ENCODE measurements around the gene CXCL5. TPM values are rescaled to one million over a fixed set of nuclear protein-coding genes. Genes with fewer than 3 reads are reported as not detected.

The CXCL5 gene
- total and polyA plus RNA-seq, 10 of the 15 experiments (the other 5 are each of a cell fraction or from before 2014, with no cell fraction given), result not detected

GRCh38 chr4:74021601-74022000 lies 23.1 kb upstream of the CXCL5 start:
- FAIRE-seq, result no peak
- H3K4me3 ChIP-seq, result no peak overlapping the region
- CTCF ChIA-PET, result interaction anchor here (0.6 kb wide), 1 partner anchor 27 kb away, joined by 3 read pairs; no protein-coding TSS in a partner anchor
- TF ChIP-seq SREBF2 (IDR thresholded peaks at IDR 0.05; ENCODE audit: low read length) (no peak), TCF7 (IDR thresholded peaks at IDR 0.05; ENCODE audit: borderline replicate concordance) (no peak), TCF12 (IDR thresholded peaks at IDR 0.05; ENCODE audit: low read depth, low read length) (no peak), ZBED1 (IDR thresholded peaks at IDR 0.05; ENCODE audit: borderline replicate concordance) (no peak), CBX5 (IDR thresholded peaks at IDR 0.05; ENCODE audit: low read depth) (no peak), CBX3 (IDR thresholded peaks at IDR 0.05; ENCODE audit: borderline replicate concordance, low read depth) (no peak), ZNF207 (IDR thresholded peaks at IDR 0.05; ENCODE audit: borderline replicate concordance) (no peak), MYB (IDR thresholded peaks at IDR 0.05; ENCODE audit: borderline replicate concordance, low read depth, low read length) (no peak)
- TF ChIP-seq, protein P1, sequence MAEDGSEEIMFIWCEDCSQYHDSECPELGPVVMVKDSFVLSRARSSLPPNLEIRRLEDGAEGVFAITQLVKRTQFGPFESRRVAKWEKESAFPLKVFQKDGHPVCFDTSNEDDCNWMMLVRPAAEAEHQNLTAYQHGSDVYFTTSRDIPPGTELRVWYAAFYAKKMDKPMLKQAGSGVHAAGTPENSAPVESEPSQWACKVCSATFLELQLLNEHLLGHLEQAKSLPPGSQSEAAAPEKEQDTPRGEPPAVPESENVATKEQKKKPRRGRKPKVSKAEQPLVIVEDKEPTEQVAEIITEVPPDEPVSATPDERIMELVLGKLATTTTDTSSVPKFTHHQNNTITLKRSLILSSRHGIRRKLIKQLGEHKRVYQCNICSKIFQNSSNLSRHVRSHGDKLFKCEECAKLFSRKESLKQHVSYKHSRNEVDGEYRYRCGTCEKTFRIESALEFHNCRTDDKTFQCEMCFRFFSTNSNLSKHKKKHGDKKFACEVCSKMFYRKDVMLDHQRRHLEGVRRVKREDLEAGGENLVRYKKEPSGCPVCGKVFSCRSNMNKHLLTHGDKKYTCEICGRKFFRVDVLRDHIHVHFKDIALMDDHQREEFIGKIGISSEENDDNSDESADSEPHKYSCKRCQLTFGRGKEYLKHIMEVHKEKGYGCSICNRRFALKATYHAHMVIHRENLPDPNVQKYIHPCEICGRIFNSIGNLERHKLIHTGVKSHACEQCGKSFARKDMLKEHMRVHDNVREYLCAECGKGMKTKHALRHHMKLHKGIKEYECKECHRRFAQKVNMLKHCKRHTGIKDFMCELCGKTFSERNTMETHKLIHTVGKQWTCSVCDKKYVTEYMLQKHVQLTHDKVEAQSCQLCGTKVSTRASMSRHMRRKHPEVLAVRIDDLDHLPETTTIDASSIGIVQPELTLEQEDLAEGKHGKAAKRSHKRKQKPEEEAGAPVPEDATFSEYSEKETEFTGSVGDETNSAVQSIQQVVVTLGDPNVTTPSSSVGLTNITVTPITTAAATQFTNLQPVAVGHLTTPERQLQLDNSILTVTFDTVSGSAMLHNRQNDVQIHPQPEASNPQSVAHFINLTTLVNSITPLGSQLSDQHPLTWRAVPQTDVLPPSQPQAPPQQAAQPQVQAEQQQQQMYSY (CRISPR knock-in tag; IDR thresholded peaks at IDR 0.05), result no peak
- TF ChIP-seq, protein P2, sequence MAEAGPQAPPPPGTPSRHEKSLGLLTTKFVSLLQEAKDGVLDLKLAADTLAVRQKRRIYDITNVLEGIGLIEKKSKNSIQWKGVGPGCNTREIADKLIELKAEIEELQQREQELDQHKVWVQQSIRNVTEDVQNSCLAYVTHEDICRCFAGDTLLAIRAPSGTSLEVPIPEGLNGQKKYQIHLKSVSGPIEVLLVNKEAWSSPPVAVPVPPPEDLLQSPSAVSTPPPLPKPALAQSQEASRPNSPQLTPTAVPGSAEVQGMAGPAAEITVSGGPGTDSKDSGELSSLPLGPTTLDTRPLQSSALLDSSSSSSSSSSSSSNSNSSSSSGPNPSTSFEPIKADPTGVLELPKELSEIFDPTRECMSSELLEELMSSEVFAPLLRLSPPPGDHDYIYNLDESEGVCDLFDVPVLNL (IDR thresholded peaks at IDR 0.05; ENCODE audit: low read depth, low read length), result no peak
- TF ChIP-seq, protein P3, sequence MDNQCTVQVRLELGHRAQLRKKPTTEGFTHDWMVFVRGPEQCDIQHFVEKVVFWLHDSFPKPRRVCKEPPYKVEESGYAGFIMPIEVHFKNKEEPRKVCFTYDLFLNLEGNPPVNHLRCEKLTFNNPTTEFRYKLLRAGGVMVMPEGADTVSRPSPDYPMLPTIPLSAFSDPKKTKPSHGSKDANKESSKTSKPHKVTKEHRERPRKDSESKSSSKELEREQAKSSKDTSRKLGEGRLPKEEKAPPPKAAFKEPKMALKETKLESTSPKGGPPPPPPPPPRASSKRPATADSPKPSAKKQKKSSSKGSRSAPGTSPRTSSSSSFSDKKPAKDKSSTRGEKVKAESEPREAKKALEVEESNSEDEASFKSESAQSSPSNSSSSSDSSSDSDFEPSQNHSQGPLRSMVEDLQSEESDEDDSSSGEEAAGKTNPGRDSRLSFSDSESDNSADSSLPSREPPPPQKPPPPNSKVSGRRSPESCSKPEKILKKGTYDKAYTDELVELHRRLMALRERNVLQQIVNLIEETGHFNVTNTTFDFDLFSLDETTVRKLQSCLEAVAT (IDR thresholded peaks at IDR 0.05), result no peak
- TF ChIP-seq, protein P4, sequence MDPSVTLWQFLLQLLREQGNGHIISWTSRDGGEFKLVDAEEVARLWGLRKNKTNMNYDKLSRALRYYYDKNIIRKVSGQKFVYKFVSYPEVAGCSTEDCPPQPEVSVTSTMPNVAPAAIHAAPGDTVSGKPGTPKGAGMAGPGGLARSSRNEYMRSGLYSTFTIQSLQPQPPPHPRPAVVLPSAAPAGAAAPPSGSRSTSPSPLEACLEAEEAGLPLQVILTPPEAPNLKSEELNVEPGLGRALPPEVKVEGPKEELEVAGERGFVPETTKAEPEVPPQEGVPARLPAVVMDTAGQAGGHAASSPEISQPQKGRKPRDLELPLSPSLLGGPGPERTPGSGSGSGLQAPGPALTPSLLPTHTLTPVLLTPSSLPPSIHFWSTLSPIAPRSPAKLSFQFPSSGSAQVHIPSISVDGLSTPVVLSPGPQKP (IDR thresholded peaks at IDR 0.05; ENCODE audit: low read depth, low read length), result no peak
- TF ChIP-seq, protein P5, sequence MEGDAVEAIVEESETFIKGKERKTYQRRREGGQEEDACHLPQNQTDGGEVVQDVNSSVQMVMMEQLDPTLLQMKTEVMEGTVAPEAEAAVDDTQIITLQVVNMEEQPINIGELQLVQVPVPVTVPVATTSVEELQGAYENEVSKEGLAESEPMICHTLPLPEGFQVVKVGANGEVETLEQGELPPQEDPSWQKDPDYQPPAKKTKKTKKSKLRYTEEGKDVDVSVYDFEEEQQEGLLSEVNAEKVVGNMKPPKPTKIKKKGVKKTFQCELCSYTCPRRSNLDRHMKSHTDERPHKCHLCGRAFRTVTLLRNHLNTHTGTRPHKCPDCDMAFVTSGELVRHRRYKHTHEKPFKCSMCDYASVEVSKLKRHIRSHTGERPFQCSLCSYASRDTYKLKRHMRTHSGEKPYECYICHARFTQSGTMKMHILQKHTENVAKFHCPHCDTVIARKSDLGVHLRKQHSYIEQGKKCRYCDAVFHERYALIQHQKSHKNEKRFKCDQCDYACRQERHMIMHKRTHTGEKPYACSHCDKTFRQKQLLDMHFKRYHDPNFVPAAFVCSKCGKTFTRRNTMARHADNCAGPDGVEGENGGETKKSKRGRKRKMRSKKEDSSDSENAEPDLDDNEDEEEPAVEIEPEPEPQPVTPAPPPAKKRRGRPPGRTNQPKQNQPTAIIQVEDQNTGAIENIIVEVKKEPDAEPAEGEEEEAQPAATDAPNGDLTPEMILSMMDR (IDR thresholded peaks at IDR 0.05 in 2 of 3, conservative IDR thresholded peaks at IDR 0.05 in 1 of 3; ENCODE audit: control insufficient read depth in 2 of 3, extremely low read depth in 1 of 3, insufficient read depth in 1 of 3, low read depth in 3 of 3, low read length in 3 of 3), result no peak
- no TSS peak for BruUV-seq (replicated peaks)
- H2AFZ ChIP-seq (ENCODE audit: control insufficient read depth, low read depth, low read length), result no peak overlapping the region
- POLR2A ChIA-PET, result no interaction called here
- H3K27ac ChIP-seq (ENCODE audit: control insufficient read depth, insufficient read depth), result no peak overlapping the region
- H3K9me3 ChIP-seq (replicated peaks; ENCODE audit: control insufficient read depth, insufficient read depth, low read length), result no peaks in the 10 kb centered on the region
- in situ Hi-C loops (cut with MboI), result no loop called here
- ATAC-seq, result no peak
- H4K20me1 ChIP-seq (ENCODE audit: control insufficient read depth, insufficient read depth), result no peaks in the 10 kb centered on the region
- no peaks in the 10 kb centered on the region for H3K79me2 ChIP-seq (ENCODE audit: control insufficient read depth, insufficient read depth, low read length)
- RAD21 ChIA-PET (ENCODE audit: unreplicated experiment), result no interaction called here
- H3K36me3 ChIP-seq (ENCODE audit: control insufficient read depth in 2 of 2, insufficient read depth in 2 of 2, low read length in 1 of 2), result no peaks in the 10 kb centered on the region
- no peak for DNase-seq (ENCODE audit: low read depth, low spot score)
- no peaks in the 10 kb centered on the region for H3K27me3 ChIP-seq (replicated peaks in 1 of 2; ENCODE audit: control insufficient read depth in 2 of 2, insufficient read depth in 2 of 2, low read length in 1 of 2)
- SMC1A ChIA-PET (ENCODE audit: uncharacterized antibody, unreplicated experiment), result no interaction called here
- intact Hi-C loops (cut with micrococcal nuclease; ENCODE audit: unreplicated experiment), result no loop called here
- 2% methylated on average over 2 of the region's 2 CpGs for WGBS (ENCODE audit: insufficient coverage, insufficient replicate concordance, low lambda C conversion rate, missing lambda C conversion rate)
- H3K4me2 ChIP-seq (ENCODE audit: control insufficient read depth, insufficient read depth), result no peak overlapping the region
- H3K9ac ChIP-seq (ENCODE audit: control insufficient read depth, insufficient read depth, low read length), result no peak overlapping the region
- no peaks in the 10 kb centered on the region for H3K4me1 ChIP-seq (ENCODE audit: control insufficient read depth, insufficient read depth, low read length)

All from GM12878 (cell line).